ENCODE measurements around the gene POLR1E.

Gene POLR1E

DNA sequence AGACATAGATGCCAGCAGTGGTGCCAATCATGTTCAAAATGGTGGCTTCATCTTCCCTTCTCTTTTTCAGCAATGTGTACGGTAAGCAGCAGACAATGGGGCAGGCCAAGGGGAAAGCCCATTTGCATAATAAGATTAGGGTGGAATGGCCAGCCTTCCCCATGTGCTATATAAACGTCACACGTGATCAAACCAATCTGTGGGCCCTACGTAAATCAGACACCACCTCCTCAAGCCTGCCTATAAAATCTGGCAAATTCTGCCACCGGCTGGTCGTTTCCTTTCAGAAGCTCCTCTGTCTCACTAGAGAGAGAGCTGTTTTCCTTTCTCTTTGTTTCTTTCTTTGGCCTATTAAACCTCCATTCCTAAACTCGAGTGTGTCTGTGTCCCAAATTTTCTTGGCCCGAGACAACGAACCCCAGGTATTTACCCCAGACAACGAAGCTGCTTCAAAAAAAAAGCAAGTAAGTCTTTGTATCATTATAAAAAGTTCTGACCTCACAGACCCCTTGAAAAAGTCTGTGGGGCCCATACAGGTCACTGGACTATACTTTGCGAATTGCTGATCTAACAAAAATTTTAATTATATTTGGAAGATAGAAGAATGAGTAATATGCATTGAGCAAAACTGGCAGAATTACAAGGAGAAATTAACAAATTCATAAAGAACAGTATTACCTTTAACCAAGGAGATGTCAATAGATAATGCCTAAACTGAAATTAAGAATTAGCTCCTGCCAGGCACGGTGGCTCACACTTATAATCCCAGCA, 35.7 kb upstream of the POLR1E start:
- TF ChIP-seq, protein P1, sequence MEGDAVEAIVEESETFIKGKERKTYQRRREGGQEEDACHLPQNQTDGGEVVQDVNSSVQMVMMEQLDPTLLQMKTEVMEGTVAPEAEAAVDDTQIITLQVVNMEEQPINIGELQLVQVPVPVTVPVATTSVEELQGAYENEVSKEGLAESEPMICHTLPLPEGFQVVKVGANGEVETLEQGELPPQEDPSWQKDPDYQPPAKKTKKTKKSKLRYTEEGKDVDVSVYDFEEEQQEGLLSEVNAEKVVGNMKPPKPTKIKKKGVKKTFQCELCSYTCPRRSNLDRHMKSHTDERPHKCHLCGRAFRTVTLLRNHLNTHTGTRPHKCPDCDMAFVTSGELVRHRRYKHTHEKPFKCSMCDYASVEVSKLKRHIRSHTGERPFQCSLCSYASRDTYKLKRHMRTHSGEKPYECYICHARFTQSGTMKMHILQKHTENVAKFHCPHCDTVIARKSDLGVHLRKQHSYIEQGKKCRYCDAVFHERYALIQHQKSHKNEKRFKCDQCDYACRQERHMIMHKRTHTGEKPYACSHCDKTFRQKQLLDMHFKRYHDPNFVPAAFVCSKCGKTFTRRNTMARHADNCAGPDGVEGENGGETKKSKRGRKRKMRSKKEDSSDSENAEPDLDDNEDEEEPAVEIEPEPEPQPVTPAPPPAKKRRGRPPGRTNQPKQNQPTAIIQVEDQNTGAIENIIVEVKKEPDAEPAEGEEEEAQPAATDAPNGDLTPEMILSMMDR (IDR thresholded peaks at IDR 0.05; ENCODE audit: low read depth, low read length, missing control alignments), result no peak
- DNase-seq (ENCODE audit: low read depth), result no peak

DNA sequence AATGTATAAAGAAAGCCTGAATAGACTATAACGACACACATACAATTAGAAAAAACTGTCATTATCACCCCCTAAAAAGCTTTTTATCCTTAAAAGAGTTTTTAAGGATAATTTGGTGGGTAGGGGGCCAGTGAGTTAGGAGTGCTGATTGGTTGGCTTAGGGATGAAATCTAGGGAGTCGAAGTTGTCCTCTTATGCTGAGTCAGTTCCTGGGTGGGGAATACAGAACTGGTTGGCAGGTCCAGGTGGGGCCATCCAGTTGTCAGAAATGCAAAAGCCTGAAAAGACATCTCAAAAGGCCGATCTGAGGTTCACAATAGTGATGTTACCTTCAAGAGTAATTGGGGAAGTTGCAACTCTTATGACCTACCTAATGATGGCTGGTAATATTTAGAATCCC, 34.1 kb upstream of the POLR1E start:
- no peak for DNase-seq (ENCODE audit: low read depth)
- TF ChIP-seq, protein P1 (IDR thresholded peaks at IDR 0.05; ENCODE audit: low read depth, low read length, missing control alignments), result no peak
- in situ Hi-C loops (cut with HindIII; ENCODE audit: low sequenced_read_pairs), result no loop called here

More for the DNA sequence above, 35.7 kb upstream of the POLR1E start:
- no peak overlapping the region for H3K4me3 ChIP-seq (ENCODE audit: low read depth, low read length)
- in situ Hi-C loops (cut with HindIII; ENCODE audit: low sequenced_read_pairs), result no loop called here

DNA sequence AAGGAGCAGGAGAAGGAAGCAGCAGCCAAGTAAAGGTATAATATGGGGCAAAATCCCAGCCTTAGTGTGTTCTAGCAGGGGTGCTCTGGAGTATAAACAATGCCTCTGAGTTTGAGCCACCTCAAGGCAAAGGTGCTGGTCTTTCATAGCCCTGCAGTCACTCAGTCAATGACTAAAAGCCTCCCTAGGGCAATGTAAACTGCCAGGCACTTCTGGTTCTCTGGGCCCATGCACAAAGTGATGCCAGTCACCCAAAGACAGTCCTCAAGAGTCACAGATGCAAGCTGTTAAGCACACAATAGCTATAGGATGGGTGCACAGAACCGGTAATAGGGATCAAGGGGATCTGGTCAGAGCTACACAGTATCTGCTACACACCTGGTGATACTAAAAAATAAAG, 33.1 kb upstream of the POLR1E start:
- no peak for DNase-seq (ENCODE audit: low read depth)
- H3K4me3 ChIP-seq (ENCODE audit: low read depth, low read length), result no peak overlapping the region
- in situ Hi-C loops (cut with HindIII; ENCODE audit: low sequenced_read_pairs), result no loop called here
- TF ChIP-seq, protein P1 (IDR thresholded peaks at IDR 0.05; ENCODE audit: low read depth, low read length, missing control alignments), result no peak

More for the DNA sequence above, 34.1 kb upstream of the POLR1E start:
- H3K4me3 ChIP-seq (ENCODE audit: low read depth, low read length), result no peak overlapping the region

DNA sequence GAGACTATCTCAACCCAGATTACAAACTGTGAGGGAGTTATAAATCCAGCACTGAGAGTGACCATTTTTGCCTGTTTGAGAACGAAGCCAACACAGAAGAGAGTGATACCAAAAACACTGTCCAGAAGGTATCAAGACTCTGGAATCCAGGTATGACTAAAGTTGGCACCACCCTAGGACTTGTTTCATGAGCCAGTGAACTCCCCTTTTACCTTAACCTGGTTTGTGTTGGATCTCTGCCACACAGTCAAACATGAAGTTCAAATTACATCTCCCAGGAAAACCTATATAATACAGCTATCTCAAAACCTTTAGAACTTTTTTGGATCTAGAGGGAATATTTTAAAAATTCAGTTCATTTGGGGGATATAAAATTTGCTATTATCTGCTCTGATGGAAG, 31.9 kb upstream of the POLR1E start:
- TF ChIP-seq, protein P1 (IDR thresholded peaks at IDR 0.05; ENCODE audit: low read depth, low read length, missing control alignments), result no peak
- in situ Hi-C loops (cut with HindIII; ENCODE audit: low sequenced_read_pairs), result no loop called here
- no peak for DNase-seq (ENCODE audit: low read depth)
- H3K4me3 ChIP-seq (ENCODE audit: low read depth, low read length), result no peak overlapping the region

DNA sequence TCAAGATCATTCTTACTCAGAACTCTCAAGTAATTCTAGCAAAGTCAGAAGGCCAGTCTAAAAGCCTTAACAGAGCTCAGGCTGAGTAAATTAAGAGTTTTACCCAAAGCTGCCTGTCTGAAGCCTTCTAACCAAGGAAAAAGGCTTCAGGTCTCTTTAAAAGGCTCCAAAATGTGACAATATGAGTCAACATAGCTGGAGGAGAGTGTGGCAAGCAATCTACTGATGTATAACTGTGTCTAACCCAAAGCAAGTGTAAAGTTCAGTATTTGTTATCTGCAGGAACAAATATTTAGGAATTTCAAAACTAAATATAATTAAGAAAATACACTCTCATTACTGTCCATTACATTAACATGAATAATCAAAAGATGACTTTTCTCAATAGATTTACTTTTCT, 31.5 kb upstream of the POLR1E start:
- DNase-seq (ENCODE audit: low read depth), result no peak
- TF ChIP-seq, protein P1 (IDR thresholded peaks at IDR 0.05; ENCODE audit: low read depth, low read length, missing control alignments), result no peak
- in situ Hi-C loops (cut with HindIII; ENCODE audit: low sequenced_read_pairs), result no loop called here
- no peak overlapping the region for H3K4me3 ChIP-seq (ENCODE audit: low read depth, low read length)

DNA sequence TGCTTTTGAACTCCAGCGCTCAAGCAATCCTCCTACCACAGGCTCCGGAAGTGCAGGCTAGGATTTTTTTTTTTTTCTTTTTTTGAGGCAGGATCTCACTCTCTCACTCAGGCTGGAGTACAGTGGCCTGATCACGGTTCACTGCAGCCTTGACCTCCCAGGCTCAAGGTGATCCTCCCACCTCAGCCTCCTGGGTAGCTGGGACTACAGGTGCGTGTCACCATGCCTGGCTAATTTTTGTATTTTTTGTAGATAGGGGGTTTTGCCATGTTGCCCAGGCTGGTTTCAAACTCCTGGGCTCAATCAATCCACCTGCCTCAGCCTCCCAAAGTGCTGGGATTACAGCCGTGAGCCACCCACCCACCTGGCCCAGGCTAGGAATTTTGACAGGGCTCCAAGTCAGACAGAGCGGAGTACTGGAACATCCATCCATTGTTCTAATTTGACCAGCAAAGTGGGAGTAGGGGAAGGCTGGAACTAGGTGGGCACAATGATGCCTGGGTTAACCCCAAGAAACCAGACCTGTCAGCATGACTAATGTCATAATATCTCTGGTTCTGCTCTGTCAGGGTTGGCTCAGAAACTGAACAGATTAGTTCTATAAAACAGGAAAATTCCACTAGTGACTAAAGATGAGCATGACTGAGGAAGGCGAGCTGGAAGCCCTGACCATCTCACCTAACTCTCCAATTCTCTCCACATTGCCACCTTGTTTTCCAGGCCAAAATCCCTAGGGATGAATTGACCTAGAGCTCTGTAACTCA, 29.7 kb upstream of the POLR1E start:
- TF ChIP-seq, protein P1 (IDR thresholded peaks at IDR 0.05; ENCODE audit: low read depth, low read length, missing control alignments), result no peak
- H3K4me3 ChIP-seq (ENCODE audit: low read depth, low read length), result no peak overlapping the region
- no peak for DNase-seq (ENCODE audit: low read depth)
- in situ Hi-C loops (cut with HindIII; ENCODE audit: low sequenced_read_pairs), result no loop called here
